ENCODE data around the gene ST6GAL1. TPM values are rescaled to one million over a fixed set of nuclear protein-coding genes. Genes with fewer than 3 reads are reported as not detected.

ST6GAL1 gene
- total and polyA plus RNA-seq, 2 of the 8 experiments (the other 6 are each of a cell fraction or from before 2014, with no cell fraction given), result 62.8 to 80.9 TPM

- TF ChIP-seq POLR2A (IDR thresholded peaks at IDR 0.05; ENCODE audit: control extremely low read depth in 1 of 2, low read depth in 2 of 2, low read length in 2 of 2) (peak in 1 of 2 experiments; percentile 31; a peak in 1 of 3 replicates), ATF2 (IDR thresholded peaks at IDR 0.05; ENCODE audit: low read length) (peak; percentile 73; the same call in 1 of the 2 replicates), TCF12 (IDR thresholded peaks at IDR 0.05; ENCODE audit: low read depth, low read length) (0 out of 2 replicates have a peak, but pooled peaks have one; percentile 45), YY1 (IDR thresholded peaks at IDR 0.05; ENCODE audit: low read depth, low read length) (no peak)
These were observed 136.1 kb downstream of the ST6GAL1 start (continued) for GRCh38 chr3:187066228-187066995.

Measured in H1 (cell line).